ENCODE measurements around the gene C17orf78. TPM values are rescaled to one million over a fixed set of nuclear protein-coding genes. Genes with fewer than 3 reads are reported as not detected.
"Not testable (repeated sequence)": the region's sequence is repeated elsewhere in the genome, so short reads cannot be mapped to it uniquely, and the experiment has no call there.

The C17orf78 gene
- total RNA-seq (2014; rRNA removed; shearing (Covaris generic)), result not detected in 2 replicates

DNA sequence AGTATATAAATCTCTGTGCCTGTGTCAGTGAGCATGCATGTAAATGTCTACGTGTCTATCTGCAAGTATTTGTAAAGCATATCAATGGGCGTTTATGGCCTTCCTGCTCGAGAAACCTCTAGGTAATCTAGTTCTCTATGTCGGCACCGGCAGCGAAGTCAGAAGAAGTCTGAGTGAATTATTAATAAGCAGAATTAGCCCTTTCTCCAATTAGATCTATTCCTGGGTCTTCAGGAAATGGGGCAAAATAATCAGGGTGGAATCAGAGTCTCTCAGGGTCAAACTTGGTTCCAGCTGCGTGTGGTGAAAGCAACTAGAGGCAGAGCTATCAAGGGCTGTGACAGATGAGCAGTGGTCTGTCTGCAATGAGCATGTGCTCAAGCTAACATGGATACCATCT, at the start of gene C17orf78:
Gene C17orf78, plus strand, starts transcription at position 280 of the 400 bp plus-strand sequence. Its CDS starts 108 bp downstream, at position 388.
- DNase-seq (ENCODE audit: low read depth), result no peak

DNA sequence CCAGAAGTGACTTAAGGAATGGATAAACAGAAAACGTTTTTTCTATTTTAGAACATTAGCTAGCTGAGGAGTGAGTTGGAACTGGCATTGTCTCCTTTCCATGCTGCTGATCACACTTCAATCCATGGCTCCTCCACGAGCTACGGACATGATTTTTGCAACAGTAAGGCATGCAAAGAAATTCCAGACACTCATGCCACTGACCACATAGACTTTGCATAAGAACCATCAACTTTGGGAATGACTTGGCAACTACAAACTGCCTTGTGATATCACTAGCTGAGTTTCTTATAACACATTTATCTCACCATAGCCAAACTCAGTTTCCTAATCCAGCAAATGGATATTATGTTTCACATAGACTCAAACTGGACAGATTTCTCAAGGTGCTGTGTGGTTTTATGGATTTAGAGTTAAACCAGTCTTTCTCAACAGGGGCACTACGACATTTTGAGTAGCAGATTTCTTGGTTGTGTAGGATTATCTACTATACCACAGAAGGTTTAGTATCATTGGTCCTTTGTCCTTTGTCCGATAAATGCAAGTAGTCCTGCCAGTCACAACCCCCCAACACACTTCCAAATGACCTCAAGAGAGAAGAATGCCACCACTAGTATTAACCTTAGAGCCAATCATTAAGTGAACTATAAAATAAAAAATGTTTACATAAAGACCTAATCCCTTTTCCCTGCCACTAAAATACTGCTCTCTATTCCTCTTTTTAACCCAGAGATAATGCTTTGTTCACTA, 48.3 kb upstream of the C17orf78 start:
- peak; percentile 94 for DNase-seq (ENCODE audit: low read depth)

DNA sequence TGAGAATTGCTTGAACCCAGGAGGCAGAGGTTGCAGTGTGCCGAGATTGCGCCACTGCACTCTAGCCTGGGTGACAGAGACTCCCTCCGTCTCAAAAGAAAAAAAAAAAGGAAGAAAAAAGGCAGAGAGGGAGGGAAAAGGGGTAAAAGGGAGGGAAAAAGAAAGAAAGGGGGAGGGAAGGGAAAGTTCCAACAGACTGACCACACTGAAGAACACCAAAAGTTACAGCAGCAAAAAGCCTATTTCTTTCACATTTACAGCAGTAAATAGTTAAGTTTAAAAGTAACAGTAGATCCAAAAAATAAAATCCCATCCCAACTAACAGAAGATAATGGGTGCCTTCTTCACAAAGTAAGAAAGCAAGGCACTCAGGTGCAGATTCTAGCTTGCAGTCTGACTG, 36.9 kb upstream of the C17orf78 start:
- no peak for DNase-seq (ENCODE audit: low read depth)

DNA sequence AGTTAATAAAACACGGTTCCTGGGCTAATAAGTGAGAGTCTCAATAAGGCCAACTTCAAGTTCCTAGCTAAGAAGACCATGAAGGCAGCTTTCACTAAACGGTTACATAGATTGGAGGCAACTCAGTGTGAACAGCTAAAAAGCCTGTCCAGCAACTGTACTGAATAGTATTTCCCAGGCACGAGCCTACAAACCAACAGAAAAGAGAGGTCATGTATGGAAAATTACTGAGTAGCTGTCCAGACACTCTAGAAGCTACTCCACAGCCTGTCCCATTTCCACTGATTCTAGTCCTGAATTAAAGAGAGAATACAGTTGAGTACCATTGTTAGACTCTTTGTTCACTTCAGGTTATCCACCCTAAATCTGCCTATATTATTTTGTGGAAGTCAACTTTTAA, 36.5 kb upstream of the C17orf78 start:
- no peak for DNase-seq (ENCODE audit: low read depth)

DNA sequence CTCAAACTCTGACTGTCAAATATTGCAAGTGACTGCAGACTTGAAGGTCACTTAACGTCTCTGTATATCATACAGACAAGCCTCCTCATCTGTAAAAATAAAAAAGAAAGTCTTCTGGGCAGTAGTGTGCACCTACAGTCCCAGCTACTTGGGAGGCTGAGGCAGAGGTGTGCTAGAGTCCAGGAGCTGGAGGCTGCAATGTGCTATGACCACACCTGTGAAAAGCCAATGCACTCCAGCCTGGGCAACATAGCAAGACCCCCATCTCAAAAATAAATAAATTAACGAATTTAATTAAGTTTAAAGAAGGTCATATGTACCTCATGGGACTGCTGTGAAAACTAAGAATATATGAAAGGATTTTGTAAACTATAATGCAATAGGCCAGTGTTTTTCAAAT, 35.0 kb upstream of the C17orf78 start:
- no peak for DNase-seq (ENCODE audit: low read depth)

DNA sequence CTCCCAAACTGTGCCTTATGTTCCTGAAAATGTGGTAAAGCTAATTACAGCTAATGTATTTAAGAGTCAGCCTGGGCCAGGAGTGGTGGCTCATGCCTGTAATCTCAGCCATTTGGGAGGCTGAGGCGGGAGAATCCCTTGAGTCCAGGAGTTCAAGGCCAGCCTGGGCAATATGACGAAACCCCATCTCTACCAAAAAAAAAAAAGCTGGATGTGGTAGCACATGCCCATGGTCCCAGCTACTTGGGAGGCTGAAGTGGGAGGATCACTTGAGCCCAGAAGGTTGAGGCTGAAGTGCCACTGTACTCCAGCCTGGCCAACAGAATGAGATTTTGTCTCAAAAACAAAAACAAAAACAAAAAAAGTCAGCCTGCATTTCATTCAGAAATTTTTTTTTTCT, 33.2 kb upstream of the C17orf78 start:
- DNase-seq (ENCODE audit: low read depth), result no peak

DNA sequence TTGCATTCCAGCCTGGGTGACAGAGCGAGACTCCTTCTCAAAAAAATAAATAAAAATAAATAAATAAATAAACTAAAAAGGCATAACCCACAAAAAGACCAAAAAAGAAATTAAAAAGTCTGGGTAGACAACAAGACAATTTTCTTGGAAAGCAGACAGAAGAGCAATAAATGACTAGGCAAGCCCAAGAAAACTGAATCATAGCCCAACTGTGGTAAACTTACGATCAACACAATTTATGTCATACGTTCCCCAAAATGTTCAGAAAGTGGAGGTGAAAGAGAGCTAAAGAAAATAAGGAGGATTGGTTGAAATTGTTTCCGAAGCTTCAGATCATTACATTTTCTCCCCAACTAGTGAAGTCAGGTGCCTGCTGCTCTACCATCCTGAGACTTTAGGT, 31.3 kb upstream of the C17orf78 start:
- DNase-seq (ENCODE audit: low read depth), result no peak

DNA sequence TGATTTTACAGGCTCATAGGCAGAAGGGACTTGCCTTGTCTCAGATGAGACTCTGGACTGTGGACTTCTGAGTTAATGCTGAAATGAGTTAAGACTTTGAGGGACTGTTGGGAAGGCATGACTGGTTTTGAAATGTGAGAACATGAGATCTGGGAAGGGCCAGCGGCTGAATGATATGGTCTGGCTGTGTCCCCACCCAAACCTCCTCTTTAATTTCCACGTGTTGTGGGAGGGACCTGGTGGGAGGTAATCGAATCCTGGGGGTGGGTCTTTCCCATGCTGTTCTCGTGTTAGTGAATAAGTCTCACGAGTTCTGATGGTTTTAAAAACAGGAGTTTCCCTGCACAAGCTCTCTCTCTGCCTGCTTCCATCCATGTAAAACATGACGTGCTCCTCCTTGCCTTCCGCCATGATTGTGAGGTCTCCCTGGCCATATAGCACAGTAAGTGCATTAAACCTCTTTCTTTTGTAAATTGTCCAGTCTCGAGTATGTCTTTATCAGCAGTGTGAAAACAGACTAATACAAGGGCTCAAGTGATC, 28.9 kb upstream of the C17orf78 start:
- DNase-seq (ENCODE audit: low read depth), result not testable (repeated sequence)

DNA sequence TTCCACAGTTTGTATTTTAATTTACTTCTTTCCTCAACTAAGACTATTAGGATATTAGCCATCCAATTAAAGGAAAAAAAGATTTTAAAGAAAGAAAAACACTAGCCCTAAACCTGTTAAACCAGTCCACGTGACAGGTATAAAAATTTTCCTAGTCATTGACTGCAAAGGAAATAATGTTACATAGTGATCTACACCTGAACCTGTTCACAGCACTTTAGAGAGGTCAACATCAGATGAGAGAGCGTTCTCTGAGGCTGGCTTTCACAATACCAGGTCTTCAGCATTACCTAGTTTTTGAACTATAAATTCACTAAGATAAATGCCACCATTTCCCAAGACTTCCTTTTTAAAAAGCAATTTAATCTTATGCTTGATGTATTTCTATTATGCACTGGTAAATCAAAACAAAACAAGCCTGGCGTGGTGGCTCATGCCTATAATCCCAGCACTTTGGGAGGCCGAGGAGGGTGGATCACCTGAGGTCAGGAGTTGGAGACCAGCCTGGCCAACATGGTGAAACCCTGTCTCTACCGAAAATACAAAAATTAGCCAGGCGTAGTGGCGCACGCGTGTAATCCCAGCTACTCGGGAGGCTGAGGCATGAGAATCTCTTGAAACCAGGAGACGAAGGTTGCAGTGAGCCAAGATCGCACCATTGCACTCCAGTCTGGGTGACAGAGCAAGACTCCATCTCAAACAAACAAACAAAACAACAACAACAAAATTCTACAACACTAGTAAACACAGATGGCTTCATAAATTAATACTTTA, 18.8 kb upstream of the C17orf78 start:
- DNase-seq (ENCODE audit: low read depth), result not testable (repeated sequence)

DNA sequence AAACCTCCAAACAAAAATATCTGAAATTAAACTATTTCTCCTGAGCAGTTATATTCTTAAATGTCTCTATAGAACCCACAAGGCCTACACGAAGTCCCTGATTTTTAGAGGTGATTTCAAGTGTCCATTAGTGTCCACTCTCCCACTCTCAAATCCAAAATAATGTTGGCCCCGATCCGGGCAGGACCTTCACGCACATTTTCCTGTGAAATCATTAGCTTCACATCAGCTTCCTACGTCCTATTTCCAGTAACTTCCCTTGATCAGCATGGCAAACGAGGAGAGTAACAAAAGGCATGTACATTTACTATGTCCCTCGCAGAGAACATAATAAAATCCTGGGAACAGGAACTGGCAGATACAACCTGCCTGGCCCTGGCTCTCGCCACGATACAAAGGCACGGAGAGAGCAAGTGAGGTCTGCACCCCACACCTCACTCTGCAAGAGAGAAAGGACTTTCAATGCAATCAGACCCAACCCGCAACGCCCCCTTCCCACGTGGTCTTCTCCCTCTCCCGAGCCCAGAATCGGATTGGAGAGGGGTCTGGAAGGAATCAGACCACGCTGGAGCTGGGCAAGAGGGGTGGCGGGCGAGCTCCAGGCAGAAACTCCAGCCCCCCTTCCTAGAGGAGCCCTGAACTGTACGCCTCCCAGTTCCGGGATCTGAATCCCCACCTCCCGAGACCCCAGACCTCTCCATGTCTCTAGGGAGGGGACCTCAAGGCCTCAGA, 17.5 kb upstream of the C17orf78 start:
- peak; percentile 71 for DNase-seq (ENCODE audit: low read depth)

DNA sequence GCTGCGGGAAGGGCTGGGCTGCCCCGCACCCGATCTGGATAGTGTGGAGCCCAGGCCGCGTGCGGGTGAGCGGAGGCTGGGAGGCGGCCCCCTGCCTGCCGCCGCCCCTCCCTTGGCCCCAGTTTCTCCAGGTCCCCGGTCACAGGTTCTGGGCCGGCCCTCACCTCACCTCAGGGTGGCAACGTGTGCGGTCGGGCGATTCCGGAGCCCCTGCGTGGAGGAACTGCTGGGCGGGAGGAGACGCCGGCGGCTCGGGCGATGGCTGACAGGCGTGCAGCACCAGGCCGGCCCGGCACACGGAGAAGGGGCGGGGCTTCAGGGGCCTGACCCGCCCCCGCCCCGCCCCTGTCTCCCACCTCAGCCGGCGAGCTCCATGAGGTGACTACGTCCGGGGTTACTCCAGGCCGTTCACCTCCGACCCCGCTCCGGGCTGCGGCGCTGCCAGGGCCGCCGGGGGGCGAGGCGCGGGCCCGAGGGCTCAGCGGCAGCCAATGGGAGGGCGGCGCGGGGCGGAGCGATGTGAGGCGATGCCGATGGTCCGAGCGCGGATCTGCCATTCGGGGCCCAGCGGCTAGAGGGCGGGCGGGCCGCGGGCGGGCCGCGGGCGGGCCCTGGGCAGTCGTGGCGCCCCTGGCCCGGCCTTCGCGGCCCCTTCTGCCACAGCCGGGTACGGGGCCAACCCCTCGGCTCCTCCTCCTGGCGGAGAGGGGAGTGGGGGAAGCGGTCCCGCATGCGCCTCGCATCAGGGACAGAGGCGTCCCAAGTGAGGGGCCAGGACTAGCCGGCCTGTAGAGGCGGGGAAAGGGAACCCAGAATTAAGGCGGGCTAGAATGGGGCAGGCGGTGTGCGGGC, 16.7 kb upstream of the C17orf78 start:
- peak; percentile 95 for DNase-seq (ENCODE audit: low read depth)

DNA sequence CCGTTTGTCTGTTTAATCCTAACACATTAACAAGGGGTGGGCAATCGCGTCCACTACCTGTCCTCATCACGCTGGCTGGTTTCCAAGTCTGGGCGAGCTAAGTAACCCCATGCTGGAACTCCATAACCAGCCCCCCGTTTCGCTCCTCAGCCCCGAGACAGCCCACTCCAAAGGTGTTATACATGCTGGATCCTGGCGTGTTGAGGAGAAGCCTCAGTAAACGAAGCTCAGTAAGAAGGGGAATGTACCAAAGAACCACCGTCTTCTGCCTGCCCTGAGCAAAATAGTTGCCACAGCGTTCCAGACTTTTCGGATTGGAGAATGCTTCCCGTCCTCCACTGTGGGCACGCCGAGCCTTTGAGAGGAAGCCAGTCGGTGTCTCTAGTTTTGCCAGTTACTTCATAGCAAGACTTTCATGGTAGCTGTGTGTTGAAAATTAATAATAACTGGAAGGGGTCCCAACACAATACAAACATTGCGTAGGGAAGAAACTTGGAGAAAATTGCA, 16.1 kb upstream of the C17orf78 start:
- DNase-seq (ENCODE audit: low read depth), result no peak

DNA sequence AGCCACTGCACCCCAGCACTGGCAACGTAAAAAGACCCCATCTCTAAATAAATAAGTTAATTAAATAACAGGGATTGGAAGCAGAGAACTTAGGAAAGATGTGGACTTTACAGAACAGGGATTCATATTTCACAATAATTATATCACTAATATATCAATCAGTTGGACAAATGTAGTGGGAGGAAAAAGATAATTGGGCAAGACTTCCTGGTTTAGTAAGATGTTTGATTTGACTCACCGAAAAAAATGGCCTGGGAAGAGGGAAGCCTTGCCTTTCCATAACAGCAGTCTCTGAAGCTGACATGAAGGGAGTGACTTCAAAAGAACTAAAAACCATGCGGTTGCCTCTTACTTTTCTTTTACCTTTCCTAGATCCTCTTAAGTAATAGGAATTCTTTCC, 15.2 kb upstream of the C17orf78 start:
- DNase-seq (ENCODE audit: low read depth), result no peak

DNA sequence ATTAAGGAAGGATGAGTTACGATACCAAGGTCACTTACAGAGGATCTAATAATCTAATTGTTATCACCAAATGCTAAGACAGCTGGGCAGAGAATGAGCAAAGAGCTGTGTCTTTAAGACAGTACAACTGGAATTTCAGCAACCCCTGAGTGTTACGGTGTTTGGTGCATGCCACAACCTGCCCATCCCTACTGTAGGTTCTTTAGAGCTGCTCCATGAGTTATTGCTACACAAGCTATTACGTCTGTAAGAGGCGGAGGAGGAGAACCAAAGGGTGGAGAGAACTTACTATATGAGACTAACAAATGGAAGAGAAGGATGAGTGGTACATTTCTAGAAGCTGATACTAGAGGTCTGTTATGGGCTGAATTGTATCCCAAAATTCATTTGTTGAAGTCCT, 14.2 kb upstream of the C17orf78 start:
- DNase-seq (ENCODE audit: low read depth), result no peak

DNA sequence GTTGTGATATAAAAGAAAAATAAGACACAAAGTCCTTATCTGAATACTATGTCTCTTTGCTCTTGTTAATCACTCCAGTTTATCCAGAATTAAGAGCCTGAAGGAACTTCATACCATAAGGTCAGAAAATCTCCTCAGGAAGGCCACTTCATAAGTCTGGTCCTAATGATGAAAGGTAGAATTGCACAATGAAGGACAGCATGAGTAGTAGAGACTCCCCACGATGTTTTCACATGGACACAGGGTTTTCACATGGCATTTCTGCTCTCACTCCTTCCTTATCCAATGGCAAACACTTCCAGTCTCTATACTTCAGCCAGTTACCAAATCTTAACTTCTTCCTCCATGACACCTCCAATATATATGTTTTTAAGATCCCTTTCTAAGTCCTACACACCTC, 10.2 kb upstream of the C17orf78 start:
- no peak for DNase-seq (ENCODE audit: low read depth)

DNA sequence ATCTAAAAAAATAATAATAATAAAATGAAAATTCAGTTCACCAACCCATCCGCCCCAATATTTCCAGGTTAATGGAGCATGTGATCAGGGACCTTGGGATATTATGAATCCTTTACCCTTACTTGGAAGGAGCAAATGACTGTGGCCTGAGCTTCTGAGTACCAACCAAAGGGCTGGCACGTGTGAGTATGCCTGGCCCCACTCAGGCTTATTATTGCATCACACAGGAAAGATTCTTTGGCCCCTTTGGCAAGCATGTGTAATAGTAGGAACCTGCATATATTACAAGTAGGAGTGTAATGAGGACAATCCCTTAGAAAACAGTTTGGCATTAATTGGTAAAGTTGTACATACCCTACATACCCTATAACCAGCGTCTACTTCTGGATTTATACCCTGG, 7.2 kb upstream of the C17orf78 start:
- no peak for DNase-seq (ENCODE audit: low read depth)

DNA sequence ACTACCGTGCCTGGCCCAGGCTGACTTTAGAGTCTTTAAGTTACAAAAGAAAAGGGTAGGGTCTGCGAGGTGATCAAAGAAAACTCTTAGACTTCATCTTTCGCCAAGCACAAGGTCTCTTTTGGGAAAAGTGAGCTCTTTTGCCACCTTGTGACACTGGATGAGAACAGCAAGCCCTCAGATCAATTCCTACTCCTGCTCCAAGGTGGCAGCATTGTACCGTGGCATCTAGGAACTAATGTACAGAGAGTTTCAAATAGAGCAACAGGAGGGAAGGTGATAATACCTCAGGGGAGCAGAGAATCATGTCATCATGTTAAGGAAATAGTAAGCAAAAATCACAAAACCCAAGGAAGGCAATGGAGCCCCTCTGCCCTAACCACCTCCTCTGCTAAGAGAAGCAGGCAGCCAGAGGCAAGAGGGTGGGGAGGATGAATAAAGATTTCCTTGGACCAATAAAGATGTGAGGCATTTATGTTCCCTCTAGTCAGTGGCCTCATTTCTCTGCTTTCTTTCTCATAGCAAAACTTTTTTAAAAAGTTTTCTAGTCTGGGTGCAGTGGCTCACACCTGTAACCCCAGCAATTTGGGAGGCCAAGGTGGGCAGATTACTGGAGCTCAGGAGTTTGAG, 2.1 kb upstream of the C17orf78 start:
- peak; percentile 84 for DNase-seq (ENCODE audit: low read depth)

DNA sequence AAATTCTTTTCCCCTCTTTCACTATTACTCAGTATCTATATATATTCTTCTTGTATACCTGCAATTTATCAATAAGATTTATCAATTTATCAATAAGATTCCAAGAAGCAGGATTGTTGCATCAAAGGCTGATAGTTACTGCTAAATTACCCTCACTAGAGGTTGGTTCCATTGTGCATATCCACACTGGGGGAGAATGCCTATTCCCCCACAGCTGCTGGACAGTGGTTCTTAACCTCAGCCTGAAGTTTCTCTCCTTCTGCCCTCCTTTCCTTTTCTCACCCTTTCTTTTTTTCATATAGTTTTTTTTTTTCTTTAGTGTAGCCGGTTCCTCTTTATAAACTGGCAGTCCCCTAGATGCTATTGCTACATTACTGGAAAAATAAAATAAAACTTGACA, 6.3 kb downstream of the C17orf78 start:
- DNase-seq (ENCODE audit: low read depth), result no peak

DNA sequence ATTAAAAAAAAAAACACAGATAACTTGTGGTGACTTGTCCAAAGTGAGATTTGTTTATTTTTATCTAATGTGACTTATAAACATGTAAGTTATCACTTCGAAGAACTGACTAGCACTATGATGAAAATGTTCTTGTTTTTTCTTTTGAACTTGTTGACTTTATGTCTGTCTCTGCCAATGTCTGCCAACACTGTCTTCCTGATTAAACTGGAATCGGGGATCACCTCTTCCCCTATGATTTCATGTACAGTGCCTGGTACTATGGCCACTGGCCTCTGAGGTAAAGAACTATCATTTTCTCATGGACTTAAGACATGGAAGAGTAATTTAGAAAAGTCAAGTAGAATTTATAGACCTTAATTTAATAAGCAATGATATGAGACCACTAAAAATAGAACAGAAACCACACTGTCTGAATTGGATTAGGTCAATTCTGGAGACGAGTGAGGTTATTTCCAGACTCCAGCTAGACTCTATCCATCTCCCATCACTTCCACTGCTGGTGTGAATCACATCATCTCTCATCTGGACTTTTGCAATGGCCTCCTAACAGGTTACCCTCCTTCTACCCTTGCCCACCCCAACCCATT, 8.9 kb downstream of the C17orf78 start:
- no peak for DNase-seq (ENCODE audit: low read depth)

DNA sequence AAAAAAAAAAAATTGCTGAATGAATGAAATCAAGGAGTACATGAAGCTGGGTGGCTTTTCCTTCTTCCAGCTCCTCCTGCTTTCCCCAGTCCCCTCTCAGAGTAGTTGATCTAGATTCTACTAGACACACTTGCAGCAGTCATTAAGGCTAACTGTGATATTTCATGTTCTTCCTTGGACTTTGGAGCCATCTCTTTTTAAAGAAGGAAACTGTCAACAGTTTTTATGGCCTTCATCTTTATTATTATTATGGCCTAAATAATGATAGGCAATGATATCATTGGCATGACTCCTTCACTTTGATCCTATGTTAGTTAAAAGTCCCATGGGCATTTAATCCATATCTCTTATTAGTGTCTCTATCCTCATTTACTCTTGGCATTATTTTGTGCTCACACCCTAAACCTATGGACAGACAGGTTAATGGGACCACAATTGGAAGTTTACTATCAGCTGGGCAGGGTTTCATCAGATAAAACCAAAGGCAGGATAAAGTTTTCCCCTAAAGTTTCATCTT, 9.7 kb downstream of the C17orf78 start:
- DNase-seq (ENCODE audit: low read depth), result no peak
